Thoracic aorta (tissue), 2 donors: ENCODE results near the gene ELOF1. TPM values are rescaled to one million over a fixed set of nuclear protein-coding genes. Genes with fewer than 3 reads are reported as not detected.

Experiments used
- ATAC-seq: fragments of 150-250 bp; one replicate; pipeline ENCODE4 v1.8.0; 2017; ENCODE audit warnings: low read depth; ENCODE audit not compliant: insufficient number of reproducible peaks, low FRiP score
- DNase-seq: peaks from one replicate; pipeline ENCODE4 v3.0.0-alpha.2; 2020; ENCODE audit warnings: low spot score
- H3K27ac ChIP-seq, 2 donors: fragments of 200-600 bp; sonication (generic); 1 replicate in 1 of 2; 2 replicates in 1 of 2; pipeline ENCODE4 v1.5.1; 2016; ENCODE audit warnings: mild to moderate bottlenecking in 2 of 2, moderate library complexity in 2 of 2
- H3K27me3 ChIP-seq: fragments of 200-600 bp; sonication (generic); replicated peaks from 2 replicates; pipeline ENCODE4 v1.6.0; 2016; ENCODE audit warnings: mild to moderate bottlenecking; ENCODE audit not compliant: insufficient read depth
- H3K36me3 ChIP-seq: fragments of 200-600 bp; sonication (generic); one replicate; pipeline ENCODE4 v1.5.1; 2016
- H3K4me1 ChIP-seq, 2 donors: fragments of 200-600 bp; sonication (generic); 1 replicate in 1 of 2; 2 replicates in 1 of 2; pipeline versions ENCODE4 v1.5.1 to v1.6.0; 2016; ENCODE audit warnings: low read depth in 2 of 2, mild to moderate bottlenecking in 1 of 2; ENCODE audit not compliant: control insufficient read depth in 1 of 2
- H3K4me3 ChIP-seq: fragments of 200-600 bp; sonication (generic); 2 replicates; pipeline ENCODE4 v1.5.1; 2016; ENCODE audit warnings: mild to moderate bottlenecking
- H3K9me3 ChIP-seq: fragments of 200-600 bp; sonication (generic); 2 replicates; pipeline ENCODE4 v1.5.1; 2016
- total RNA-seq, 2 donors: library from RNA; depleted of rRNA; stranded (reverse); fragments of >200 nt; gene quantifications; one replicate each; pipeline versions ENCODE4 v1.1.0 to v1.2.3, GENCODE V29; 2016
- TF ChIP-seq, protein P1 (sequence below): fragments of 200-600 bp; sonication (generic); IDR thresholded peaks from one replicate; pipeline ENCODE4 v1.5.1; 2019; ENCODE audit warnings: antibody characterized with exemption

The ELOF1 gene
- total RNA-seq, 2 donors from 2014 or later, result 24.3 to 36.6 TPM

- TF ChIP-seq, protein P1, sequence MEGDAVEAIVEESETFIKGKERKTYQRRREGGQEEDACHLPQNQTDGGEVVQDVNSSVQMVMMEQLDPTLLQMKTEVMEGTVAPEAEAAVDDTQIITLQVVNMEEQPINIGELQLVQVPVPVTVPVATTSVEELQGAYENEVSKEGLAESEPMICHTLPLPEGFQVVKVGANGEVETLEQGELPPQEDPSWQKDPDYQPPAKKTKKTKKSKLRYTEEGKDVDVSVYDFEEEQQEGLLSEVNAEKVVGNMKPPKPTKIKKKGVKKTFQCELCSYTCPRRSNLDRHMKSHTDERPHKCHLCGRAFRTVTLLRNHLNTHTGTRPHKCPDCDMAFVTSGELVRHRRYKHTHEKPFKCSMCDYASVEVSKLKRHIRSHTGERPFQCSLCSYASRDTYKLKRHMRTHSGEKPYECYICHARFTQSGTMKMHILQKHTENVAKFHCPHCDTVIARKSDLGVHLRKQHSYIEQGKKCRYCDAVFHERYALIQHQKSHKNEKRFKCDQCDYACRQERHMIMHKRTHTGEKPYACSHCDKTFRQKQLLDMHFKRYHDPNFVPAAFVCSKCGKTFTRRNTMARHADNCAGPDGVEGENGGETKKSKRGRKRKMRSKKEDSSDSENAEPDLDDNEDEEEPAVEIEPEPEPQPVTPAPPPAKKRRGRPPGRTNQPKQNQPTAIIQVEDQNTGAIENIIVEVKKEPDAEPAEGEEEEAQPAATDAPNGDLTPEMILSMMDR, result no peak
- Histone ChIP-seq H3K4me3 (peak within 1 kb of the TSS; percentile 86), H3K27me3 (no peaks in the 10 kb centered on the region), H3K4me1 (peaks cover 19 to 53% of the 10 kb centered on the region in 2 donors), H3K36me3 (peaks cover 9% of the 10 kb centered on the region), H3K27ac (peak within 1 kb of the TSS; percentile 94 to 98), H3K9me3 (no peaks in the 10 kb centered on the region)
- DNase-seq (peak; percentile 76), ATAC-seq (peak; percentile 67)
Observed at GRCh38 chr19:11538232-11539036, 20.6 kb downstream of the ELOF1 start, which contains the start of gene CNN1. Gene CNN1, plus strand, starts transcription at chr19:11538851. Its CDS starts 77 bp downstream, at chr19:11538928.

GRCh38 chr19:11535792-11536595, 23.0 kb downstream of the ELOF1 start:
- peak overlapping the region; percentile 94 to 99 for H3K27ac ChIP-seq
- TF ChIP-seq, protein P1, result peak; percentile 95
- H3K9me3 ChIP-seq, result no peaks in the 10 kb centered on the region
- ATAC-seq (peak; percentile 68), DNase-seq (peak; percentile 56)
- no peaks in the 10 kb centered on the region for H3K27me3 ChIP-seq
- peaks cover 13 to 32% of the 10 kb centered on the region in 2 donors for H3K4me1 ChIP-seq
- peak overlapping the region; percentile 64 for H3K4me3 ChIP-seq
- no peaks in the 10 kb centered on the region for H3K36me3 ChIP-seq

GRCh38 chr19:11534948-11535347, 24.1 kb downstream of the ELOF1 start:
- TF ChIP-seq, protein P1, result no peak
- DNase-seq (no peak), ATAC-seq (peak; percentile 30)
- no peaks in the 10 kb centered on the region for H3K9me3 ChIP-seq
- H3K4me3 ChIP-seq, result peak overlapping the region; percentile 64
- H3K27me3 ChIP-seq, result no peaks in the 10 kb centered on the region
- no peaks in the 10 kb centered on the region for H3K36me3 ChIP-seq
- H3K27ac ChIP-seq, result peak overlapping the region; percentile 94 to 99
- H3K4me1 ChIP-seq, result peaks cover 10 to 30% of the 10 kb centered on the region in 2 donors

GRCh38 chr19:11534538-11534937, 24.5 kb downstream of the ELOF1 start:
- DNase-seq (no peak), ATAC-seq (no peak)
- H3K4me1 ChIP-seq, result peaks cover 10 to 32% of the 10 kb centered on the region in 2 donors
- H3K36me3 ChIP-seq, result no peaks in the 10 kb centered on the region
- no peak overlapping the region for H3K4me3 ChIP-seq
- no peaks in the 10 kb centered on the region for H3K9me3 ChIP-seq
- H3K27ac ChIP-seq, result peak overlapping the region; percentile 94 to 99
- no peaks in the 10 kb centered on the region for H3K27me3 ChIP-seq
- TF ChIP-seq, protein P1, result no peak

- Histone ChIP-seq H3K4me3 (no peak overlapping the region), H3K27ac (peak overlapping the region; percentile 86 to 96), H3K9me3 (no peaks in the 10 kb centered on the region), H3K4me1 (peaks cover 16 to 43% of the 10 kb centered on the region in 2 donors), H3K27me3 (no peaks in the 10 kb centered on the region), H3K36me3 (no peaks in the 10 kb centered on the region)
- peak; percentile 23 for DNase-seq
- no peak for ATAC-seq
- TF ChIP-seq, protein P1, result no peak
Observed at GRCh38 chr19:11530432-11530831, 28.6 kb downstream of the ELOF1 start.
